ENCODE results near the gene FRS2.

DNA sequence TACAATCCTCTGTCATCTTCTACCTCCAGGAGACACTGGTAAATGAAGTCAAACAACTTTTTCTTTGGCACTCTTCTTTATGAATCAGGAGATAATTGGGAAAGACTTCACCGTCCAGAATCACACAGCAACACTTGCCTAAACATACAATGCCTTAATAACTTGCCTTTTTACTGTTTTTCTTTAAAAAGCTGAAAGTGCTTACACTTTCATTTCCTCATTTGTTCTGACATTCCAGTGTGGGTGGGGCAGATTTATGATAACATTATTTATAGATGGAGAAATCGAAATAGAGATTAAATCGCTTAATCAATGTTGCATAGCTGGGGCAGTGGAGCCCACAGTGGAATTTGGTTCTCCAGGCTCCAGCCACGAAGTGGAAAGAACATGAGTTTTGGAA, 2.8 kb upstream of the FRS2 start:
- TF ChIP-seq CTCF (IDR thresholded peaks at IDR 0.05) (no peak), POLR2A (IDR thresholded peaks at IDR 0.05) (no peak)
